Gastrocnemius medialis (tissue), 4 donors: Measurements from ENCODE around the gene SVOP. TPM values are rescaled to one million over a fixed set of nuclear protein-coding genes. Genes with fewer than 3 reads are reported as not detected.
"Not testable (repeated sequence)": the region's sequence is repeated elsewhere in the genome, so short reads cannot be mapped to it uniquely, and the experiment has no call there.

ENCODE experiments used
- ATAC-seq, 2 donors: fragments of 150-250 bp; one replicate each; pipeline ENCODE4 v1.9.1; 2016
- DNase-seq, 2 donors: peaks; one replicate each; pipeline ENCODE4 v3.0.0-alpha.2; 2019
- H3K27ac ChIP-seq, 4 donors: fragments of 200-600 bp; sonication (generic); 1 replicate in 1 of 4; 2 replicates in 3 of 4; pipeline ENCODE4 v1.5.1; 2016 to 2018; ENCODE audit warnings: mild to moderate bottlenecking in 2 of 4, moderate library complexity in 1 of 4
- H3K27me3 ChIP-seq, 3 donors: fragments of 200-600 bp; sonication (generic) in 2 of 3; 1 replicate in 1 of 3; 2 replicates in 2 of 3; pipeline versions ENCODE4 v1.5.1 to v1.6.0; 2016 to 2019; ENCODE audit warnings: mild to moderate bottlenecking in 1 of 3, moderate library complexity in 1 of 3
- H3K36me3 ChIP-seq, 2 donors: fragments of 200-600 bp; sonication (generic) in 1 of 2; one replicate each; pipeline ENCODE4 v1.5.1; 2017 to 2018
- H3K4me1 ChIP-seq, 2 donors: fragments of 200-600 bp; sonication (generic) in 1 of 2; one replicate each; pipeline ENCODE4 v1.5.1; 2016 to 2017; ENCODE audit warnings: mild to moderate bottlenecking in 2 of 2
- H3K4me3 ChIP-seq, 4 donors: fragments of 200-600 bp; sonication (generic) in 3 of 4; 1 replicate in 1 of 4; 2 replicates in 3 of 4; pipeline ENCODE4 v1.5.1; 2016 to 2019; ENCODE audit warnings: mild to moderate bottlenecking in 2 of 4
- H3K9me3 ChIP-seq, 3 donors: fragments of 200-600 bp; sonication (generic) in 2 of 3; 1 replicate in 1 of 3; 2 replicates in 2 of 3; pipeline ENCODE4 v1.5.1; 2016 to 2019
- POLR2A ChIP-seq, 2 donors: fragments of 450-650 bp; IDR thresholded peaks; one replicate each; pipeline ENCODE4 v1.6.1; 2017; ENCODE audit warnings: antibody characterized with exemption in 2 of 2, mild to moderate bottlenecking in 2 of 2, moderate library complexity in 2 of 2
- in situ Hi-C, 4 donors: fragments of 200-750 bp; cut with MboI; loops; one replicate each; pipeline versions ENCODE4 v1.15.0 to v1.8.0; 2017; ENCODE audit warnings: low sequenced_read_pairs in 4 of 4
- intact Hi-C: fragments of 100-400 bp; cut with DNase I; formaldehyde crosslinking; loops from one replicate; pipeline ENCODE4 v1.15.1; 2023; ENCODE audit warnings: low total_unique reads
- total RNA-seq, 4 donors: library from RNA; depleted of rRNA; stranded (reverse); fragments of >200 nt; gene quantifications; one replicate each; pipeline versions ENCODE4 v1.1.0 to v1.2.3, GENCODE V29; 2016
- TF ChIP-seq, protein P1 (sequence below), 5 experiments: fragments of 450-650 bp in 3 of 5; fragments of 200-600 bp in 2 of 5; sonication (generic) in 2 of 5; IDR thresholded peaks in 4 of 5; conservative IDR thresholded peaks in 1 of 5; 1 replicate in 4 of 5; 2 replicates in 1 of 5; pipeline ENCODE4 v1.5.1; 2016 to 2019; ENCODE audit warnings: antibody characterized with exemption in 5 of 5, mild to moderate bottlenecking in 3 of 5, moderate library complexity in 3 of 5

The SVOP gene
- total RNA-seq, 4 donors from 2014 or later, result 0.03 TPM; not detected in 3

DNA sequence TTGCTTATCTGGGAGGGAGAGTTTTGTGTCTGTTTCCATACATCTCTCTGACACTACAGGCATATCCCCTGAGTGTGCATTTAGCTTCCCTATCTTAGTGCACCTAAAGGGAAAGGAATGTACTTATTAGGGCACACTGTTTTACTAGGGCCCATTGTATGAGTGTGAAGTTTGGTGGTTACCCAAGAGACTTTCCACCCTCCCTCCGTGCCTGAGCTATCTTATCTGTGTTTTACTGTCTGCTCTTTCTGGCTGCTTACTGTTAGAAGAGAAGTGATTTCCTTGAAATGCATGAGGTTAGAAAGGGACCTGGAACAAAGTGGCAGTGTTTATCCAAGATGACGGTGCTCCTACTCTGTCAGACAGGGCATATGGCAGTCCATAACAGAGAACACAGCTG lies 8.5 kb upstream of the SVOP start:
- Histone ChIP-seq H3K27ac (no peak overlapping the region), H3K9me3 (no peaks in the 10 kb centered on the region), H3K36me3 (no peaks in the 10 kb centered on the region), H3K4me1 (peaks cover 9 to 15% of the 10 kb centered on the region in 2 donors), H3K27me3 (no peaks in the 10 kb centered on the region), H3K4me3 (no peak overlapping the region)
- TF ChIP-seq, protein P1, sequence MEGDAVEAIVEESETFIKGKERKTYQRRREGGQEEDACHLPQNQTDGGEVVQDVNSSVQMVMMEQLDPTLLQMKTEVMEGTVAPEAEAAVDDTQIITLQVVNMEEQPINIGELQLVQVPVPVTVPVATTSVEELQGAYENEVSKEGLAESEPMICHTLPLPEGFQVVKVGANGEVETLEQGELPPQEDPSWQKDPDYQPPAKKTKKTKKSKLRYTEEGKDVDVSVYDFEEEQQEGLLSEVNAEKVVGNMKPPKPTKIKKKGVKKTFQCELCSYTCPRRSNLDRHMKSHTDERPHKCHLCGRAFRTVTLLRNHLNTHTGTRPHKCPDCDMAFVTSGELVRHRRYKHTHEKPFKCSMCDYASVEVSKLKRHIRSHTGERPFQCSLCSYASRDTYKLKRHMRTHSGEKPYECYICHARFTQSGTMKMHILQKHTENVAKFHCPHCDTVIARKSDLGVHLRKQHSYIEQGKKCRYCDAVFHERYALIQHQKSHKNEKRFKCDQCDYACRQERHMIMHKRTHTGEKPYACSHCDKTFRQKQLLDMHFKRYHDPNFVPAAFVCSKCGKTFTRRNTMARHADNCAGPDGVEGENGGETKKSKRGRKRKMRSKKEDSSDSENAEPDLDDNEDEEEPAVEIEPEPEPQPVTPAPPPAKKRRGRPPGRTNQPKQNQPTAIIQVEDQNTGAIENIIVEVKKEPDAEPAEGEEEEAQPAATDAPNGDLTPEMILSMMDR (IDR thresholded peaks at IDR 0.05 in 4 of 5, conservative IDR thresholded peaks at IDR 0.05 in 1 of 5), result no peak
- no peak for TF ChIP-seq POLR2A (IDR thresholded peaks at IDR 0.05)
- DNase-seq, result no peak
- intact Hi-C loops (no loop called here), in situ Hi-C loops (no loop called here)
- no peak for ATAC-seq

GRCh38 chr12:109028624-109029023 lies 7.8 kb upstream of the SVOP start:
- H3K4me1 ChIP-seq, result peaks cover 8 to 11% of the 10 kb centered on the region in 2 donors
- H3K4me3 ChIP-seq, H3K36me3 ChIP-seq, H3K9me3 ChIP-seq, H3K27ac ChIP-seq, in situ Hi-C loops, intact Hi-C loops, ATAC-seq, DNase-seq, H3K27me3 ChIP-seq: not testable (repeated sequence)

- DNase-seq, result no peak
- H3K27me3 ChIP-seq, result no peaks in the 10 kb centered on the region
- H3K9me3 ChIP-seq, result no peaks in the 10 kb centered on the region
- in situ Hi-C loops, result no loop called here
- H3K4me1 ChIP-seq, result peaks cover 3 to 4% of the 10 kb centered on the region in 2 donors
- intact Hi-C loops, result no loop called here
- ATAC-seq, result no peak
- no peak overlapping the region for H3K4me3 ChIP-seq
- H3K36me3 ChIP-seq, result no peaks in the 10 kb centered on the region
- no peak overlapping the region for H3K27ac ChIP-seq
- TF ChIP-seq POLR2A (IDR thresholded peaks at IDR 0.05), result no peak
- TF ChIP-seq, protein P1 (IDR thresholded peaks at IDR 0.05 in 4 of 5, conservative IDR thresholded peaks at IDR 0.05 in 1 of 5), result no peak
Measured at GRCh38 chr12:109027767-109028166, 6.9 kb upstream of the SVOP start.

DNA sequence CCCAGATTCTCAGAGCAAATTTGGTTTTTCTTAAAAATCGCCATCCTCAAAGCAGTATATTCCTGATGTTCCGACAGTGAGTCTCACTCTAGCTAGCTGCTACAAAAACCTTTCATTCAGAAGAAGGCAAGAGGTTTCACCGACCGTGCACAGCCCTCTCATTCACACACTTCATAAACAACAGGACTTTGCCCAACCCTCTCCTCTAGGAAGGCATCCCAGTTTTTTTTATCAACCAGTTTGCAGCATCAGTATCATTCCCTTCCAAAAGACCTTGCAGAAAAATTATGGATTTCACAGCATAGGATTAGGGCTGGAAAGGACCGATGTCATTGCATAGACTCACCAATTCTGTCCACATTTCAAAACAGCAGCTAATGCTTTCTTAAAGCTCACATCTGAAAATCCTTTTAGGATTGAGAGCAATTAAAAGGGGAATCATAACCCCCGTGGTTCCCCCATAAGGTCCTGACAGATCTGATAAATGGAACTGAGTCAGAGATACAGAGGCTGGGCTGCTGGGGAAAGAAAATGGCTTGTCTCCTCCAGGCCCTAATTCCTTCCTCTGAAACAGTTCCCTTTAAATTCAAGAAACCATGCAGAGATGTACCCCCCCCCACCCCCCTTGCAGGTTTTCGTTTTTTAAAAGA lies 597 bp downstream of the SVOP start:
- ATAC-seq, result no peak
- Histone ChIP-seq H3K4me3 (no peak overlapping the region), H3K4me1 (no peaks in the 10 kb centered on the region), H3K27ac (no peak overlapping the region), H3K36me3 (no peaks in the 10 kb centered on the region), H3K9me3 (no peaks in the 10 kb centered on the region), H3K27me3 (no peaks in the 10 kb centered on the region)
- in situ Hi-C loops, result no loop called here
- intact Hi-C loops, result no loop called here
- no peak for TF ChIP-seq POLR2A (IDR thresholded peaks at IDR 0.05)
- TF ChIP-seq, protein P1 (IDR thresholded peaks at IDR 0.05 in 4 of 5, conservative IDR thresholded peaks at IDR 0.05 in 1 of 5), result no peak
- DNase-seq, result no peak

GRCh38 chr12:109018296-109018695 lies 2.6 kb downstream of the SVOP start:
- Histone ChIP-seq H3K4me3 (no peak overlapping the region), H3K9me3 (no peaks in the 10 kb centered on the region), H3K36me3 (no peaks in the 10 kb centered on the region), H3K27me3 (no peaks in the 10 kb centered on the region), H3K4me1 (no peaks in the 10 kb centered on the region), H3K27ac (no peak overlapping the region)
- DNase-seq (no peak), ATAC-seq (no peak)
- in situ Hi-C loops, result no loop called here
- intact Hi-C loops, result no loop called here
- TF ChIP-seq POLR2A (IDR thresholded peaks at IDR 0.05), result no peak
- TF ChIP-seq, protein P1 (IDR thresholded peaks at IDR 0.05 in 4 of 5, conservative IDR thresholded peaks at IDR 0.05 in 1 of 5), result no peak
